ENCODE data around the gene TOMT.

DNA sequence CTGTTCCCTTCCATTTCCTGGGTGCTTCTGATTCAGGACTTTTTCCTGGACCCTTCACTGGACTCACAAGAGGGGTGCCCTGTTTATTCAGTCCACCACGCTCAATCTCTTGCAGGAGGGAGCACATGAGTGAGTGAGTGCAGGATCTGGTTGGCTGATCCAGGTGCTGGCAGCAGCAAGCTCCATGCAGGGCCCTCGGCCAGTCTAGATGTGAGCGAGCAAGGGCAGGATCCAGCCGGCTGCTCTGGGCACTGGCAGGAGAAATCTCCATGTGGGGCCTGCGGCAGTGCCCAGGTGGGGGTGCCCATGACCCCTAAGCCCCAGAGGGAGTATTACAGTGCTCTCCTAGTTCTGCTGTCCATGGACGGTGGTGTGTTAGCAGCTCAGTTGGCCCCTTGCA is 18.3 kb downstream of the TOMT start:
- no peak for TF ChIP-seq EZH2 (IDR thresholded peaks at IDR 0.05; ENCODE audit: low read length, unreplicated experiment)
- TF ChIP-seq CTCF (conservative IDR thresholded peaks at IDR 0.05; ENCODE audit: low read depth, low read length), result no peak
- no peak for TF ChIP-seq EZH2phosphoT487 (IDR thresholded peaks at IDR 0.05; ENCODE audit: borderline replicate concordance, low read length)
